ENCODE measurements around the gene CHPF2.

Gene CHPF2

DNA sequence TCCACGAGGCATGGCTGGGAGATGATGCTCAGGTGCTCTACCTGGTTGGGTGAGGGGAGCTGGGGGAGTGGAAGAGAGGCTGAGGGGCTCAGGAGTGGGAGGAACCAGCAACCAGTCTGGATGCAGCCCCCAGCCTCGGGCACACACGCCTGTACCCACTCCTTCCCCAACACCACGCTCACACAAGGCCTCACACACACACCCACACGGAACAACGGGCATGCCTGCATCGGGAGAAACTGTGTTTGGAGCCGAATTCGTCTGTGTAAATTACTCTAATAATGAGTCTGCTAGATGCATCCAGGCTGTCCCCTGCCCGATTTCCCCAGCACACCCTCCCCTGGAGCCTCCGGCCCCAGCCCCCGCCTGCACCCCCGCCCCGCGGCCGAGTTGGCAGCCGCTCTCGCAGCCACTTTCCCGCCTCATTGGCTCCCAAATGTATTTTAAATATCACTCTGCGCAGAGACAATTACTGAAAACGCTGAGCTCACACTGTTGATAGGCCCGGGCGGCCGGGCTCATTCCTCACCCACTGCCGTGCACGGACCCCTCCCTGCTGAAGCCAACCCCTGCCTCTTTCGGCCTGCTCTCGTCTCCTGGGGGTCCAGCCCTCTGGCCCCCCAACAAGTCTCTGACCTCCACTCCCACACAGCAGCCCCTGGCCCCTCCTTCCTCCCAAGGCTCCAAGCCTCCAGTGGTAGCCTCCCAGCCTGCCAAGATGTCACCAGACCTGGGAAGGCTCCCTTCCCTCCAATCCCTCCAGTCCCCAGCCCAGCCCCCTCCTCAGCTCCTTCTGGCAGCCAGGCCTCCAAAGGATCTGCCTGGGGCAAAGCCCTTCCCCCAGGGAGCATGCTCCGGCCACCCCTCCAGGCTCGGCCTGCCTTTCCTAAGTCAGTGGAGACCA is 33.1 kb upstream of the CHPF2 start:
- no peaks in the 10 kb centered on the region for H3K79me2 ChIP-seq (ENCODE audit: insufficient read depth, low read length)
- H3K9ac ChIP-seq (ENCODE audit: low read depth, low read length): no peak overlapping the region
- H3K9me3 ChIP-seq (ENCODE audit: insufficient read depth, low read length, severe bottlenecking): no peaks in the 10 kb centered on the region
- H4K20me1 ChIP-seq (ENCODE audit: insufficient read depth, low read length): peaks cover 2% of the 10 kb centered on the region; the same call in 1 of the 2 replicates
- no peak overlapping the region for H3K27ac ChIP-seq (ENCODE audit: low read length)
- H3K4me2 ChIP-seq (ENCODE audit: insufficient read depth, low read length): no peak overlapping the region
- H3K36me3 ChIP-seq (ENCODE audit: insufficient read depth, low read length): no peaks in the 10 kb centered on the region
- H2AFZ ChIP-seq (ENCODE audit: low read depth, low read length): no peak overlapping the region
- no peak for DNase-seq
- H3K4me3 ChIP-seq (ENCODE audit: low read depth in 1 of 2, low read length in 2 of 2): no peak overlapping the region
- no peak for ATAC-seq (ENCODE audit: insufficient read depth, low read depth)
- no peaks in the 10 kb centered on the region for H3K4me1 ChIP-seq (ENCODE audit: insufficient read depth, low read length)
- H3K27me3 ChIP-seq (ENCODE audit: insufficient read depth, low read length, poor library complexity): peaks cover 44% of the 10 kb centered on the region
- TF ChIP-seq, protein P1, sequence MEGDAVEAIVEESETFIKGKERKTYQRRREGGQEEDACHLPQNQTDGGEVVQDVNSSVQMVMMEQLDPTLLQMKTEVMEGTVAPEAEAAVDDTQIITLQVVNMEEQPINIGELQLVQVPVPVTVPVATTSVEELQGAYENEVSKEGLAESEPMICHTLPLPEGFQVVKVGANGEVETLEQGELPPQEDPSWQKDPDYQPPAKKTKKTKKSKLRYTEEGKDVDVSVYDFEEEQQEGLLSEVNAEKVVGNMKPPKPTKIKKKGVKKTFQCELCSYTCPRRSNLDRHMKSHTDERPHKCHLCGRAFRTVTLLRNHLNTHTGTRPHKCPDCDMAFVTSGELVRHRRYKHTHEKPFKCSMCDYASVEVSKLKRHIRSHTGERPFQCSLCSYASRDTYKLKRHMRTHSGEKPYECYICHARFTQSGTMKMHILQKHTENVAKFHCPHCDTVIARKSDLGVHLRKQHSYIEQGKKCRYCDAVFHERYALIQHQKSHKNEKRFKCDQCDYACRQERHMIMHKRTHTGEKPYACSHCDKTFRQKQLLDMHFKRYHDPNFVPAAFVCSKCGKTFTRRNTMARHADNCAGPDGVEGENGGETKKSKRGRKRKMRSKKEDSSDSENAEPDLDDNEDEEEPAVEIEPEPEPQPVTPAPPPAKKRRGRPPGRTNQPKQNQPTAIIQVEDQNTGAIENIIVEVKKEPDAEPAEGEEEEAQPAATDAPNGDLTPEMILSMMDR (IDR thresholded peaks at IDR 0.05; ENCODE audit: borderline replicate concordance, extremely low read depth, low read length, poor library complexity, severe bottlenecking): no peak
- TF ChIP-seq EZH2 (IDR thresholded peaks at IDR 0.05; ENCODE audit: borderline replicate concordance, low read depth, low read length, severe bottlenecking): no peak

DNA sequence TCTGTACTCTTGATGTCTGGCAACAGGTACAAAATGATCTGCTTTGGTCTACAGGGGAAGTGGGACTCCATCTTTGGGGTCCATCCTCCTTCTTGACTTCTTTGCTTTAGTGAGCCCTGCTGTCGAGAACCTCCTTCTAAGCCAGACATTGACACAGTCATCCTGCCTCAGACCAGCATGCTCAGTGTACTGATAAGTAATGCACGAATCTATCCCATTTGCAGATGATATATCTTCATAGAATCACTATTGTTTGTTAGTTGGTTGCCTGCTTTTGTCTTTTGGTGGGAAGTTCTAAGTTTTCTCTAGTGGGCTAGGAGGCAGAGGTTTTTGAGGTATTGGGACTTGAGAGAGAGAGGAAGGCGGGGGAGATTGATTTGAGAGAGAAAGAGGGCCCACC is 30.9 kb upstream of the CHPF2 start:
- no peak overlapping the region for H3K9ac ChIP-seq (ENCODE audit: low read depth, low read length)
- no peaks in the 10 kb centered on the region for H3K9me3 ChIP-seq (ENCODE audit: insufficient read depth, low read length, severe bottlenecking)
- no peak overlapping the region for H3K27ac ChIP-seq (ENCODE audit: low read length)
- H3K4me3 ChIP-seq (ENCODE audit: low read depth in 1 of 2, low read length in 2 of 2): no peak overlapping the region
- H3K27me3 ChIP-seq (ENCODE audit: insufficient read depth, low read length, poor library complexity): peaks cover 36% of the 10 kb centered on the region
- DNase-seq (no peak), ATAC-seq (ENCODE audit: insufficient read depth, low read depth) (no peak)
- no peaks in the 10 kb centered on the region for H3K79me2 ChIP-seq (ENCODE audit: insufficient read depth, low read length)
- TF ChIP-seq, protein P1 (IDR thresholded peaks at IDR 0.05; ENCODE audit: borderline replicate concordance, extremely low read depth, low read length, poor library complexity, severe bottlenecking): no peak
- no peak for TF ChIP-seq EZH2 (IDR thresholded peaks at IDR 0.05; ENCODE audit: borderline replicate concordance, low read depth, low read length, severe bottlenecking)
- no peaks in the 10 kb centered on the region for H3K36me3 ChIP-seq (ENCODE audit: insufficient read depth, low read length)
- H4K20me1 ChIP-seq (ENCODE audit: insufficient read depth, low read length): peaks cover 5% of the 10 kb centered on the region; the same call in 1 of the 2 replicates
- no peaks in the 10 kb centered on the region for H3K4me1 ChIP-seq (ENCODE audit: insufficient read depth, low read length)
- H2AFZ ChIP-seq (ENCODE audit: low read depth, low read length): no peak overlapping the region
- H3K4me2 ChIP-seq (ENCODE audit: insufficient read depth, low read length): no peak overlapping the region

DNA sequence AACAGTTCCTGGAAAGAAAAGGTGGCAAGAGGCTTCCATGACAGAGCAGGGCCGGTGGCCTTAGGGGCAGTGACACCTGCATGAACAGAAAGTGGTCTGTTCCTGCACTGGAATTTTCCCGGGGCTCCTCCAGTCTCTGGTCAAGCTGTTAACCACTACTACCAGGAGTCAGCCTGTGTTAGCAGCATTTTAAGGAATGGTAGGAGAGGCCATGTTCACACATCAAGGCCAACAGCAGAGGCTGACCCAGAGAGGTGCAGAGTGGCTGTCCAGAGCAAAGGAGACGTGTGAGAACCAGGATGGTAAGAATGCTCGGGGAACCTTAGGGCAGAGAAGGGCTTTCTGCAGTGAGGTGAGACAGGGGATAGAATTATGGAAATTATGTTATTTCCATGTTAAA is 30.5 kb upstream of the CHPF2 start:
- peaks cover 32% of the 10 kb centered on the region for H3K27me3 ChIP-seq (ENCODE audit: insufficient read depth, low read length, poor library complexity)
- H3K4me1 ChIP-seq (ENCODE audit: insufficient read depth, low read length): no peaks in the 10 kb centered on the region
- no peak overlapping the region for H2AFZ ChIP-seq (ENCODE audit: low read depth, low read length)
- no peaks in the 10 kb centered on the region for H3K79me2 ChIP-seq (ENCODE audit: insufficient read depth, low read length)
- peaks cover 5% of the 10 kb centered on the region; the same call in 1 of the 2 replicates for H4K20me1 ChIP-seq (ENCODE audit: insufficient read depth, low read length)
- H3K9ac ChIP-seq (ENCODE audit: low read depth, low read length): no peak overlapping the region
- DNase-seq: no peak
- no peaks in the 10 kb centered on the region for H3K36me3 ChIP-seq (ENCODE audit: insufficient read depth, low read length)
- TF ChIP-seq, protein P1 (IDR thresholded peaks at IDR 0.05; ENCODE audit: borderline replicate concordance, extremely low read depth, low read length, poor library complexity, severe bottlenecking): no peak
- TF ChIP-seq EZH2 (IDR thresholded peaks at IDR 0.05; ENCODE audit: borderline replicate concordance, low read depth, low read length, severe bottlenecking): no peak
- no peak overlapping the region for H3K4me2 ChIP-seq (ENCODE audit: insufficient read depth, low read length)
- H3K27ac ChIP-seq (ENCODE audit: low read length): no peak overlapping the region
- no peak overlapping the region for H3K4me3 ChIP-seq (ENCODE audit: low read depth in 1 of 2, low read length in 2 of 2)
- no peaks in the 10 kb centered on the region for H3K9me3 ChIP-seq (ENCODE audit: insufficient read depth, low read length, severe bottlenecking)
- no peak for ATAC-seq (ENCODE audit: insufficient read depth, low read depth)

Data from DND-41 (cell line).